ENCODE measurements around the gene TUNAR. TPM values are rescaled to one million over a fixed set of nuclear protein-coding genes. Genes with fewer than 3 reads are reported as not detected.

TUNAR gene
- not detected for total RNA-seq

DNA sequence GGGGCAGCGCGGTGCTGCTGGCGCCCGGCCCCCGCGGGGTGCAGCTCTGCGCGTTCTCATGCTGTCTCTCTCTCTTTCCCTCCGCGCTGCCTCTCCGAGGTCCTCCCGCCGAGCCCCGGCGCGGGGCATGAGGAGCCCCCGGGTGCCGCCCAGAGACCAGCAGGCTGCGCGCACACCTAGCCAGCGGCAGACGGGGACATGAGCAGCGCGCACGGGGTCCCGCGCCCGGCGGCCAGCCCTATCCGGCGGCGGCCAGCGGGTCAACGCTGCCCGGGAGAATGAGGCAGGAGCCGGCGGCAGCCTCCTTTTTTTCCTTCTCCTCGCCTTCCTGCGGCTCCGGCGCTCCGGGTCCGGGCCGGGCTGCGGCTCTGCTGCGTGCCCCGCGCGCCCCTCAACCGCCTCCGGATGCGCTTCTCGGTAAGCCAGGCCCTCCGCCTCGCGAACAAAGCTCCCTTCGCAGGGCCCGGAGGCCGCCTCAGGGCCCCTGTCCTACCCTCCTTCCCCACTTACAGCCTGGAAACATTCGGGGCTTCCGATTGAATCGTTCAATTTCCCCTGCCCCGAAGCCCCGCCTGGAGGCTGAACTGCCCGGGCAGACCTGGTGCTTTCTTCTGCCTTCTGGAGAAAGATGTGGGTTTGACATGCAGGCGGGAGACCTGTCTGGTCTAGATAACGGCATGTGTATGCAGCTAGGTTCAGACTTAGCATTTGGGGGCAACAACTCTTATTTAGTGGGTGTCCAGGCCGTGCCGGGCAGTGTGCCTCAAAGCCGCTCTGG is at the start of gene TUNAR:
TSS of gene TUNAR (plus strand) at position 72 of the 778 bp plus-strand sequence.

Other genes with a start within 250 kb of the TUNAR start
- not detected for gene TCL1B, start 190.4 kb upstream of the TUNAR start, total RNA-seq
- gene TCL1A, start 162.7 kb upstream of the TUNAR start, total RNA-seq, result under 1 TPM in 1 of 2 experiments, not detected in 1; 0.25 TPM
- gene C14orf132, start 162.5 kb downstream of the TUNAR start, total RNA-seq, result 1 to 10 TPM; 3.1 TPM

Data from activated naive CD4-positive, alpha-beta T cell treated with anti-CD3 and anti-CD28 coated beads, Interleukin-2, amount 10 ng/mL, durations not matched to agents 5 hours and 36 hours (primary cell).